HepG2 (cell line): ENCODE results near the gene STRN3. TPM values are rescaled to one million over a fixed set of nuclear protein-coding genes. Genes with fewer than 3 reads are reported as not detected.
A peak's percentile ranks its signal among the peaks of the same experiment; 100 is the strongest.

ENCODE experiments used
- DPF2 ChIP-seq: sonication (generic); formaldehyde crosslinking; IDR thresholded peaks from 2 replicates; pipeline ENCODE4 v1.4.0; 2020; ENCODE audit warnings: mild to moderate bottlenecking, low read depth, missing genetic modification reagents, borderline replicate concordance
- HES4 ChIP-seq: sonication (generic); formaldehyde crosslinking; IDR thresholded peaks from 2 replicates; pipeline ENCODE4 v1.9.0; 2021; ENCODE audit warnings: mild to moderate bottlenecking, missing genetic modification reagents, borderline replicate concordance
- NFRKB ChIP-seq: fragments of 450-650 bp; IDR thresholded peaks from 2 replicates; pipeline ENCODE4 v1.6.1; 2017
- POLR2AphosphoS2 ChIP-seq: IDR thresholded peaks from 2 replicates; pipeline ENCODE4 v1.6.1; 2011; ENCODE audit warnings: low read depth, low read length, improper control_type of control experiment
- SNAPC2 ChIP-seq: sonication (generic); formaldehyde crosslinking; IDR thresholded peaks from 2 replicates; pipeline ENCODE4 v1.8.1; 2022; ENCODE audit warnings: mild to moderate bottlenecking, missing genetic modification reagents
- SRSF1 ChIP-seq: fragments of 200-400 bp; formaldehyde crosslinking; optimal IDR thresholded peaks from 2 replicates; pipeline ENCODE3; 2017; ENCODE audit warnings: mild to moderate bottlenecking, low read depth, low read length, moderate library complexity
- ZNF30 ChIP-seq: sonication (generic); formaldehyde crosslinking; IDR thresholded peaks from 2 replicates; pipeline ENCODE4 v1.5.0; 2020; ENCODE audit warnings: mild to moderate bottlenecking, missing genetic modification reagents
- polyA plus RNA-seq, 8 experiments: library from polyadenylated mRNA; depleted of rRNA in 3 of 8; stranded (reverse) in 7 of 8; unstranded in 1 of 8; fragments of >200 nt; fragmentation: Illumina TruSeq in 4 of 8; extraction: Trizol in 4 of 8; gene quantifications; 2 replicates each; pipeline versions ENCODE4 v1.2.1 to v1.2.3, GENCODE V29; 2011 to 2016; ENCODE audit warnings: low read depth in 4 of 8, missing spikeins in 1 of 8, mixed read lengths in 1 of 8; ENCODE audit not compliant: insufficient read depth in 1 of 8
- total RNA-seq, 5 experiments: library from RNA; depleted of rRNA; stranded (reverse); fragments of >200 nt; fragmentation: Illumina TruSeq; extraction: Trizol; gene quantifications; 2 replicates each; pipeline ENCODE4 v1.2.3, GENCODE V29; 2016; ENCODE audit warnings: low read depth in 1 of 5
- TF ChIP-seq, protein P1 (sequence below): sonication (generic); formaldehyde crosslinking; IDR thresholded peaks from 2 replicates; pipeline ENCODE4 v1.4.0; 2020; ENCODE audit warnings: missing genetic modification reagents, low read depth, mild to moderate bottlenecking, borderline replicate concordance
- TF ChIP-seq, protein P2 (sequence below): sonication (generic); formaldehyde crosslinking; IDR thresholded peaks from 2 replicates; pipeline ENCODE4 v1.4.0; 2020; ENCODE audit warnings: mild to moderate bottlenecking, missing genetic modification reagents
- TF ChIP-seq, protein P3 (sequence below): sonication (generic); formaldehyde crosslinking; IDR thresholded peaks from 2 replicates; pipeline ENCODE4 v1.8.1; 2023; ENCODE audit warnings: missing genetic modification reagents, inconsistent platforms, borderline replicate concordance
- TF ChIP-seq, protein P4 (sequence below): IDR thresholded peaks from 2 replicates; pipeline ENCODE4 v1.6.1; 2016; ENCODE audit warnings: missing compliant biosample characterization, missing genetic modification reagents, borderline replicate concordance
- TF ChIP-seq, protein P5 (sequence below): sonication (generic); IDR thresholded peaks from 2 replicates; pipeline ENCODE4 v1.6.1; 2016; ENCODE audit warnings: low read depth, borderline replicate concordance
- TF ChIP-seq, protein P6 (sequence below): sonication (generic); formaldehyde crosslinking; IDR thresholded peaks from 2 replicates; pipeline ENCODE4 v1.4.0; 2020; ENCODE audit warnings: missing genetic modification reagents
- TF ChIP-seq, protein P7 (sequence below): sonication (generic); formaldehyde crosslinking; IDR thresholded peaks from 2 replicates; pipeline ENCODE4 v1.4.0; 2020; ENCODE audit warnings: missing genetic modification reagents
- TF ChIP-seq, protein P8 (sequence below): sonication (generic); formaldehyde crosslinking; IDR thresholded peaks from 2 replicates; pipeline ENCODE4 v1.5.0; 2020; ENCODE audit warnings: missing genetic modification reagents, mild to moderate bottlenecking, borderline replicate concordance

The STRN3 gene
- total and polyA plus RNA-seq, 2 of the 13 experiments (the other 11 are each of a cell fraction or from before 2014, with no cell fraction given) = 49.4 to 123 TPM

DNA sequence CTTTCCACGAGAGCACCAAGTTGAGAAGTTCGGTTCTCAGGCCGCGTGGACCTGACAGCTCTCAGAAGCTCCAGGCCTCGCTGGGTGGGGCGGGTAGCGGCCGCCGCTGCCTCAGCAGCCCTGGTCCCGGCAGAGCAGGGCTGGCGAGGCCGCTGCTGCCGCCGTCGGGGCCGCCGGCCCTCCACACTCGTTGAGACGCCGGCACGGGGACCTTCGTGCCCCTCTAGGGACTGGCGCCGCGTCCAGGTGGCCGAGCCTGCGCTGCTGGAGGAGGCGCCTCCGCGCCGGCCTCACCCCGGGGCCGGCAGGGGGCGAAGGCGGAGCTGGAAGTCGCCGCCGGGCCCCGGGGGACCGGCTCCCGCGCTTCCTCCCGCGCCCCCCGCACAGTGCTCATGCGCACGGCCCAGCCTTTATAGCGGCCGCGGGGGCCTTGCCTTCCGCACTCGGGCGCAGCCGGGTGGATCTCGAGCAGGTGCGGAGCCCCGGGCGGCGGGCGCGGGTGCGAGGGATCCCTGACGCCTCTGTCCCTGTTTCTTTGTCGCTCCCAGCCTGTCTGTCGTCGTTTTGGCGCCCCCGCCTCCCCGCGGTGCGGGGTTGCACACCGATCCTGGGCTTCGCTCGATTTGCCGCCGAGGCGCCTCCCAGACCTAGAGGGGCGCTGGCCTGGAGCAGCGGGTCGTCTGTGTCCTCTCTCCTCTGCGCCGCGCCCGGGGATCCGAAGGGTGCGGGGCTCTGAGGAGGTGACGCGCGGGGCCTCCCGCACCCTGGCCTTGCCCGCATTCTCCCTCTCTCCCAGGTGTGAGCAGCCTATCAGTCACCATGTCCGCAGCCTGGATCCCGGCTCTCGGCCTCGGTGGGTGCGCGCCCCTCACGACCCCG, 151.8 kb downstream of the STRN3 start, which contains the start of gene COCH (continued):
- TF ChIP-seq HES4 (CRISPR knock-in tag) = peak; percentile 96
- TF ChIP-seq ZNF30 = peak; percentile 90
- TF ChIP-seq SNAPC2 (CRISPR knock-in tag) = peak; percentile 89; the same call in 1 of the 2 replicates
- TF ChIP-seq, protein P1, sequence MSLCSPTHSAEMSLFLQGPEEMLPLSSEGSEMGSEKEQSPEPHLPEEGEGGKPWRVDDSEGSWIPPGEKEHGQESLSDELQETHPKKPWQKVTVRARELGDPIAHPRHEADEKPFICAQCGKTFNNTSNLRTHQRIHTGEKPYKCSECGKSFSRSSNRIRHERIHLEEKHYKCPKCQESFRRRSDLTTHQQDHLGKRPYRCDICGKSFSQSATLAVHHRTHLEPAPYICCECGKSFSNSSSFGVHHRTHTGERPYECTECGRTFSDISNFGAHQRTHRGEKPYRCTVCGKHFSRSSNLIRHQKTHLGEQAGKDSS = peak; percentile 100
- no peak for TF ChIP-seq NFRKB
- TF ChIP-seq, protein P2, sequence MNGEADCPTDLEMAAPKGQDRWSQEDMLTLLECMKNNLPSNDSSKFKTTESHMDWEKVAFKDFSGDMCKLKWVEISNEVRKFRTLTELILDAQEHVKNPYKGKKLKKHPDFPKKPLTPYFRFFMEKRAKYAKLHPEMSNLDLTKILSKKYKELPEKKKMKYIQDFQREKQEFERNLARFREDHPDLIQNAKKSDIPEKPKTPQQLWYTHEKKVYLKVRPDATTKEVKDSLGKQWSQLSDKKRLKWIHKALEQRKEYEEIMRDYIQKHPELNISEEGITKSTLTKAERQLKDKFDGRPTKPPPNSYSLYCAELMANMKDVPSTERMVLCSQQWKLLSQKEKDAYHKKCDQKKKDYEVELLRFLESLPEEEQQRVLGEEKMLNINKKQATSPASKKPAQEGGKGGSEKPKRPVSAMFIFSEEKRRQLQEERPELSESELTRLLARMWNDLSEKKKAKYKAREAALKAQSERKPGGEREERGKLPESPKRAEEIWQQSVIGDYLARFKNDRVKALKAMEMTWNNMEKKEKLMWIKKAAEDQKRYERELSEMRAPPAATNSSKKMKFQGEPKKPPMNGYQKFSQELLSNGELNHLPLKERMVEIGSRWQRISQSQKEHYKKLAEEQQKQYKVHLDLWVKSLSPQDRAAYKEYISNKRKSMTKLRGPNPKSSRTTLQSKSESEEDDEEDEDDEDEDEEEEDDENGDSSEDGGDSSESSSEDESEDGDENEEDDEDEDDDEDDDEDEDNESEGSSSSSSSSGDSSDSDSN = peak; percentile 96
- TF ChIP-seq POLR2AphosphoS2 = no peak
- TF ChIP-seq DPF2 (CRISPR knock-in tag) = no peak
- TF ChIP-seq, protein P3, sequence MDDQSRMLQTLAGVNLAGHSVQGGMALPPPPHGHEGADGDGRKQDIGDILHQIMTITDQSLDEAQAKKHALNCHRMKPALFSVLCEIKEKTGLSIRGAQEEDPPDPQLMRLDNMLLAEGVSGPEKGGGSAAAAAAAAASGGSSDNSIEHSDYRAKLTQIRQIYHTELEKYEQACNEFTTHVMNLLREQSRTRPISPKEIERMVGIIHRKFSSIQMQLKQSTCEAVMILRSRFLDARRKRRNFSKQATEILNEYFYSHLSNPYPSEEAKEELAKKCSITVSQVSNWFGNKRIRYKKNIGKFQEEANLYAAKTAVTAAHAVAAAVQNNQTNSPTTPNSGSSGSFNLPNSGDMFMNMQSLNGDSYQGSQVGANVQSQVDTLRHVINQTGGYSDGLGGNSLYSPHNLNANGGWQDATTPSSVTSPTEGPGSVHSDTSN = no peak; the same call in none of the 2 replicates
- no peak for TF ChIP-seq SRSF1
- TF ChIP-seq, protein P4, sequence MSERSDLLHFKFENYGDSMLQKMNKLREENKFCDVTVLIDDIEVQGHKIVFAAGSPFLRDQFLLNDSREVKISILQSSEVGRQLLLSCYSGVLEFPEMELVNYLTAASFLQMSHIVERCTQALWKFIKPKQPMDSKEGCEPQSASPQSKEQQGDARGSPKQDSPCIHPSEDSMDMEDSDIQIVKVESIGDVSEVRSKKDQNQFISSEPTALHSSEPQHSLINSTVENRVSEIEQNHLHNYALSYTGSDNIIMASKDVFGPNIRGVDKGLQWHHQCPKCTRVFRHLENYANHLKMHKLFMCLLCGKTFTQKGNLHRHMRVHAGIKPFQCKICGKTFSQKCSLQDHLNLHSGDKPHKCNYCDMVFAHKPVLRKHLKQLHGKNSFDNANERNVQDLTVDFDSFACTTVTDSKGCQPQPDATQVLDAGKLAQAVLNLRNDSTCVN = peak; percentile 57; the same call in 1 of the 2 replicates
- TF ChIP-seq, protein P5, sequence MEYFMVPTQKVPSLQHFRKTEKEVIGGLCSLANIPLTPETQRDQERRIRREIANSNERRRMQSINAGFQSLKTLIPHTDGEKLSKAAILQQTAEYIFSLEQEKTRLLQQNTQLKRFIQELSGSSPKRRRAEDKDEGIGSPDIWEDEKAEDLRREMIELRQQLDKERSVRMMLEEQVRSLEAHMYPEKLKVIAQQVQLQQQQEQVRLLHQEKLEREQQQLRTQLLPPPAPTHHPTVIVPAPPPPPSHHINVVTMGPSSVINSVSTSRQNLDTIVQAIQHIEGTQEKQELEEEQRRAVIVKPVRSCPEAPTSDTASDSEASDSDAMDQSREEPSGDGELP = no peak; the same call in 1 of the 2 replicates
- TF ChIP-seq, protein P6, sequence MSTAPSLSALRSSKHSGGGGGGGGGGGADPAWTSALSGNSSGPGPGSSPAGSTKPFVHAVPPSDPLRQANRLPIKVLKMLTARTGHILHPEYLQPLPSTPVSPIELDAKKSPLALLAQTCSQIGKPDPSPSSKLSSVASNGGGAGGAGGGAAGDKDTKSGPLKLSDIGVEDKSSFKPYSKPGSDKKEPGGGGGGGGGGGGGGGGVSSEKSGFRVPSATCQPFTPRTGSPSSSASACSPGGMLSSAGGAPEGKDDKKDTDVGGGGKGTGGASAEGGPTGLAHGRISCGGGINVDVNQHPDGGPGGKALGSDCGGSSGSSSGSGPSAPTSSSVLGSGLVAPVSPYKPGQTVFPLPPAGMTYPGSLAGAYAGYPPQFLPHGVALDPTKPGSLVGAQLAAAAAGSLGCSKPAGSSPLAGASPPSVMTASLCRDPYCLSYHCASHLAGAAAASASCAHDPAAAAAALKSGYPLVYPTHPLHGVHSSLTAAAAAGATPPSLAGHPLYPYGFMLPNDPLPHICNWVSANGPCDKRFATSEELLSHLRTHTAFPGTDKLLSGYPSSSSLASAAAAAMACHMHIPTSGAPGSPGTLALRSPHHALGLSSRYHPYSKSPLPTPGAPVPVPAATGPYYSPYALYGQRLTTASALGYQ (CRISPR knock-in tag) = peak; percentile 60
- TF ChIP-seq, protein P7, sequence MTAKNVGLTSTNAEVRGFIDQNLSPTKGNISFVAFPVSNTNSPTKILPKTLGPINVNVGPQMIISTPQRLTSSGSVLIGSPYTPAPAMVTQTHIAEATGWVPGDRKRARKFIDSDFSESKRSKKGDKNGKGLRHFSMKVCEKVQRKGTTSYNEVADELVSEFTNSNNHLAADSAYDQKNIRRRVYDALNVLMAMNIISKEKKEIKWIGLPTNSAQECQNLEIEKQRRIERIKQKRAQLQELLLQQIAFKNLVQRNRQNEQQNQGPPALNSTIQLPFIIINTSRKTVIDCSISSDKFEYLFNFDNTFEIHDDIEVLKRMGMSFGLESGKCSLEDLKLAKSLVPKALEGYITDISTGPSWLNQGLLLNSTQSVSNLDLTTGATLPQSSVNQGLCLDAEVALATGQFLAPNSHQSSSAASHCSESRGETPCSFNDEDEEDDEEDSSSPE = peak; percentile 90
- TF ChIP-seq, protein P8, sequence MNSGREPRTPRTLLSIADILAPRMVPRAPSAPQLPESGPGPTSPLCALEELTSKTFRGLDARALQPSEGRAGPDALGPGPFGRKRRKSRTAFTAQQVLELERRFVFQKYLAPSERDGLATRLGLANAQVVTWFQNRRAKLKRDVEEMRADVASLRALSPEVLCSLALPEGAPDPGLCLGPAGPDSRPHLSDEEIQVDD (CRISPR knock-in tag) = peak; percentile 94
